Tibial nerve (tissue), 4 donors: ENCODE data around the gene CES2. TPM values are rescaled to one million over a fixed set of nuclear protein-coding genes. Genes with fewer than 3 reads are reported as not detected.

Experiments used
- DNase-seq, 2 donors: peaks; one replicate each; pipeline ENCODE4 v3.0.0-alpha.2; 2019; ENCODE audit warnings: low spot score in 2 of 2
- H3K27ac ChIP-seq, 4 donors: fragments of 200-600 bp; sonication (generic) in 3 of 4; one replicate each; pipeline ENCODE4 v1.5.1; 2017 to 2019; ENCODE audit warnings: mild to moderate bottlenecking in 1 of 4
- H3K27me3 ChIP-seq, 2 donors: fragments of 200-600 bp; sonication (generic) in 1 of 2; one replicate each; pipeline versions ENCODE4 v1.5.1 to v1.6.0; 2017 to 2019
- H3K36me3 ChIP-seq, 3 donors: fragments of 200-600 bp; sonication (generic); one replicate each; pipeline ENCODE4 v1.5.1; 2018 to 2019
- H3K4me1 ChIP-seq, 4 donors: fragments of 200-600 bp; sonication (generic) in 3 of 4; one replicate each; pipeline ENCODE4 v1.5.1; 2017 to 2019
- H3K4me3 ChIP-seq, 4 donors: fragments of 200-600 bp; sonication (generic) in 3 of 4; one replicate each; pipeline ENCODE4 v1.5.1; 2017 to 2019; ENCODE audit warnings: mild to moderate bottlenecking in 1 of 4, moderate library complexity in 1 of 4
- H3K9me3 ChIP-seq, 4 donors: fragments of 200-600 bp; sonication (generic) in 3 of 4; one replicate each; pipeline ENCODE4 v1.5.1; 2017 to 2019
- CTCF ChIP-seq, 5 experiments: fragments of 200-600 bp in 3 of 5; fragments of 450-650 bp in 2 of 5; sonication (generic) in 3 of 5; IDR thresholded peaks; one replicate each; pipeline ENCODE4 v1.5.1; 2016 to 2019; ENCODE audit warnings: antibody characterized with exemption in 5 of 5, mild to moderate bottlenecking in 3 of 5, moderate library complexity in 2 of 5
- EP300 ChIP-seq, 2 donors: sonication (generic); formaldehyde crosslinking; IDR thresholded peaks; one replicate each; pipeline ENCODE4 v1.6.1; 2017; ENCODE audit warnings: antibody characterized with exemption in 2 of 2, mild to moderate bottlenecking in 1 of 2
- POLR2A ChIP-seq, 2 donors: fragments of 450-650 bp; IDR thresholded peaks; one replicate each; pipeline ENCODE4 v1.6.1; 2017; ENCODE audit warnings: antibody characterized with exemption in 2 of 2, mild to moderate bottlenecking in 2 of 2, moderate library complexity in 2 of 2
- WGBS, 2 donors: methylation state at CpG; one replicate each; pipeline ENCODE4 v1.1.5; 2018; 5-methylcytosine and 5-hydroxymethylcytosine counted together
- total RNA-seq, 4 donors: library from RNA; depleted of rRNA; stranded (reverse); fragments of >200 nt; gene quantifications; one replicate each; pipeline ENCODE4 v1.1.0, GENCODE V29; 2016

Gene CES2
- total RNA-seq, result 10 to 100 TPM; 29.2 to 45.0 (median 34.4) TPM

GRCh38 chr16:66935314-66936011 is at the start of gene CES2:
TSS of gene CES2 (plus strand) at chr16:66935516. CDS start at chr16:66935636, 120 bp downstream.
- Histone ChIP-seq H3K4me1 (peaks cover 5 to 57% (median 34%) of the 10 kb centered on the region in 4 donors), H3K27ac (peak within 1 kb of the TSS; percentile 89 to 98 (median 96)), H3K9me3 (no peaks in the 10 kb centered on the region), H3K36me3 (peaks cover 0 to 57% (median 7%) of the 10 kb centered on the region in 3 donors), H3K27me3 (no peaks in the 10 kb centered on the region), H3K4me3 (peak within 1 kb of the TSS; percentile 91 to 100 (median 99))
- WGBS, 2 donors, result 27 to 30% methylated on average over 28 to 32 of the region's 44 CpGs
- no peak for TF ChIP-seq CTCF (IDR thresholded peaks at IDR 0.05)
- no peak for TF ChIP-seq EP300 (IDR thresholded peaks at IDR 0.05)
- no peak for TF ChIP-seq POLR2A (IDR thresholded peaks at IDR 0.05)
- no peak for DNase-seq

- Histone ChIP-seq H3K27me3 (no peaks in the 10 kb centered on the region), H3K4me3 (no peak overlapping the region), H3K27ac (no peak overlapping the region), H3K4me1 (peaks cover 0 to 31% (median 6%) of the 10 kb centered on the region in 4 donors), H3K36me3 (peaks cover 0 to 32% (median 0%) of the 10 kb centered on the region in 3 donors), H3K9me3 (no peaks in the 10 kb centered on the region)
- DNase-seq, result no peak
- TF ChIP-seq CTCF (IDR thresholded peaks at IDR 0.05) (no peak), EP300 (IDR thresholded peaks at IDR 0.05) (no peak), POLR2A (IDR thresholded peaks at IDR 0.05) (no peak)
- 64 to 68% methylated on average over 2 of the region's 2 CpGs for WGBS, 2 donors
Observed at GRCh38 chr16:66886321-66886720, 49.0 kb upstream of the CES2 start.

GRCh38 chr16:66886914-66887313 is 48.4 kb upstream of the CES2 start:
- 74 to 78% methylated on average over 3 of the region's 3 CpGs for WGBS, 2 donors
- Histone ChIP-seq H3K4me1 (peaks cover 0 to 25% (median 3%) of the 10 kb centered on the region in 4 donors), H3K27me3 (no peaks in the 10 kb centered on the region), H3K36me3 (peaks cover 0 to 37% (median 0%) of the 10 kb centered on the region in 3 donors), H3K27ac (no peak overlapping the region), H3K9me3 (no peaks in the 10 kb centered on the region), H3K4me3 (no peak overlapping the region)
- no peak for DNase-seq
- TF ChIP-seq CTCF (IDR thresholded peaks at IDR 0.05), result no peak
- TF ChIP-seq EP300 (IDR thresholded peaks at IDR 0.05), result no peak

- Histone ChIP-seq H3K27ac (no peak overlapping the region), H3K4me1 (peaks cover 0 to 18% (median 0%) of the 10 kb centered on the region in 4 donors), H3K9me3 (no peaks in the 10 kb centered on the region), H3K36me3 (peaks cover 0 to 43% (median 0%) of the 10 kb centered on the region in 3 donors), H3K4me3 (no peak overlapping the region), H3K27me3 (no peaks in the 10 kb centered on the region)
- TF ChIP-seq CTCF (IDR thresholded peaks at IDR 0.05) (no peak), EP300 (IDR thresholded peaks at IDR 0.05) (no peak), POLR2A (IDR thresholded peaks at IDR 0.05) (no peak)
- no peak for DNase-seq
- 87 to 88% methylated on average over 6 of the region's 6 CpGs for WGBS, 2 donors
Observed at GRCh38 chr16:66888647-66889615, 46.4 kb upstream of the CES2 start.
